RWPE1 (cell line): ENCODE measurements around the gene NAP1L5.

Source experiments
- CTCF ChIA-PET: fragments of 350-600 bp; sonication (Branson Sonifier 250); formaldehyde crosslinking; extraction: SDS; loops from one replicate; lab custom pipeline; 2021; lab: Yijun Ruan, JAX
- POLR2A ChIA-PET: fragments of 400-600 bp; formaldehyde crosslinking; extraction: SDS; loops from one replicate; lab custom pipeline; 2020; ENCODE audit warnings: antibody characterized with exemption; ENCODE audit not compliant: low non-redundant PET; lab: Yijun Ruan, JAX
- DNase-seq: peaks from one replicate; pipeline ENCODE4 v3.0.0; 2012; ENCODE audit warnings: low spot score
- H3K27ac ChIP-seq: fragments of 450-650 bp; 2 replicates; pipeline ENCODE4 v1.5.1; 2017
- CTCF ChIP-seq: fragments of 450-650 bp; conservative IDR thresholded peaks from 2 replicates; pipeline ENCODE4 v1.5.1; 2017; ENCODE audit warnings: low read depth, mild to moderate bottlenecking

NAP1L5 gene

GRCh38 chr4:88672987-88673386, 24.6 kb downstream of the NAP1L5 start:
- DNase-seq, result no peak
- peak; percentile 31 for TF ChIP-seq CTCF
- POLR2A ChIA-PET, result no interaction called here
- no peak overlapping the region for H3K27ac ChIP-seq
- CTCF ChIA-PET, result interaction anchor here (0.6 to 1.3 kb wide), 5 partner anchors 14 to 224 kb away, joined by 3 to 5 read pairs (median 3); no protein-coding TSS in a partner anchor

- CTCF ChIA-PET, result interaction anchor here (0.6 to 0.7 kb wide), 2 partner anchors 117 to 438 kb away, joined by 3 to 4 read pairs; no protein-coding TSS in a partner anchor
- TF ChIP-seq CTCF, result no peak
- POLR2A ChIA-PET, result no interaction called here
- peak; percentile 40 for DNase-seq
- peak overlapping the region; percentile 75 for H3K27ac ChIP-seq
Measured at GRCh38 chr4:88661739-88662138, 35.9 kb downstream of the NAP1L5 start.

DNA sequence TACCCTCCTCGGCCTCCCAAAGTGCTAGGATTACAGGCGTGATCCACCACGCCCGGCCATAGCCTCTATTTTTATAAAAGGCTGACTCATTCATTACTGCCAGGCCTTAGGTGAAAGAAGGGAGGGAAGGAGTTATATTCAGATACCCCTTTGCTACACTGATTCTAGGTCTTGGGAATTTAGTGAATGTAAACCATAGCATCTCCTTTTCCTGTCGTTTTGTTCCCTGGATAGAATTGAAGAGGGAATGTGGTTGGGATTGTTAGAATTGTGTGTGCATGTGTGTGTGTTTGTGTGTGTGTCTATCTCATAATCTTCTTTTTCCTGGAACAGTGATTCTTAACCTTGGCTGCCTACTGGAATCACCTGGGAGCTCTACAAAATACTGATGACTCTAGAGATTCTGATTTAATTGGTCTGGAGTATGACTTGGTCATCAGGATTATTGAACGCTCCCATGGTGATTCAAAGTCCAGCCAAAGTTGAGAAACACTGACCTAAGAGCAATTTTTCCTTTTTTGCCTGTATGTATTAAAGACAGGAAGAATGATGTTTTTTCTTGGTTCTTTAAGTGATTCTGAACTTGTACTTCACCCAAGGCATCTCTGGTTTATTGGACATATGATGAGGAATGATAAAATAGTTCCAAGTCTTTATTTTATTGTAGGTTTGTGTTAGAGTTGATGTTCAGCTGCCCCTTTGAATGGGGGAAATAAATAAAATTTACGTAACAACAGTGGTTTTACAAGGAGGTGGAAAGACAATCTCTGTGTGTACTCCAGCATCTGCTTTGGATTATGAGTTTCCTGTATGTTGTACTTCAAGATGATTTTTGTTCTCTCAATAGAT, 37.0 kb downstream of the NAP1L5 start:
- ChIA-PET CTCF (interaction anchor here (0.6 to 0.7 kb wide), 3 partner anchors 37 to 124 kb away, joined by 3 to 4 read pairs (median 3); partner anchors contain the start of gene NAP1L5), POLR2A (no interaction called here)
- peak overlapping the region; percentile 54; the same call in 1 of the 2 replicates for H3K27ac ChIP-seq
- no peak for DNase-seq
- TF ChIP-seq CTCF, result no peak

DNA sequence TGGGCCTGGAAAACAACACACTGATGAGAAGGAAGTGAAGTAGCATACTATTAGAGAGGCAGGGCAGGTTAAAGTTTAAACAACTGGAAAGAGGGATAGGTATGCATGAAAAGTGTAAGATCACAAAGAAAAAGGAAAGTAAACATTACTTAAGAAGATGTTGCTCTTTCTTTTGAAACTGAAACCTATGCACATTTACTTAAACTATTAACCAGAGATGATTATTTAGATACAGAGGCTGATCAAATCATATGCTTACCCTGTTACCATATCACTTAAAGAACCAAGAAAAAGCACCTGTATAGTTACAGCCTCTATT, 37.8 kb downstream of the NAP1L5 start:
- ChIA-PET POLR2A (interaction anchor here (1.1 kb wide), 1 partner anchor 133 kb away, joined by 4 read pairs; no protein-coding TSS in a partner anchor), CTCF (interaction anchor here (0.6 to 1.4 kb wide), 9 partner anchors 8 to 137 kb away, joined by 3 to 14 read pairs (median 4); partner anchors contain the start of gene NAP1L5)
- H3K27ac ChIP-seq, result peak overlapping the region; percentile 54; the same call in 1 of the 2 replicates
- DNase-seq, result no peak
- TF ChIP-seq CTCF, result no peak

DNA sequence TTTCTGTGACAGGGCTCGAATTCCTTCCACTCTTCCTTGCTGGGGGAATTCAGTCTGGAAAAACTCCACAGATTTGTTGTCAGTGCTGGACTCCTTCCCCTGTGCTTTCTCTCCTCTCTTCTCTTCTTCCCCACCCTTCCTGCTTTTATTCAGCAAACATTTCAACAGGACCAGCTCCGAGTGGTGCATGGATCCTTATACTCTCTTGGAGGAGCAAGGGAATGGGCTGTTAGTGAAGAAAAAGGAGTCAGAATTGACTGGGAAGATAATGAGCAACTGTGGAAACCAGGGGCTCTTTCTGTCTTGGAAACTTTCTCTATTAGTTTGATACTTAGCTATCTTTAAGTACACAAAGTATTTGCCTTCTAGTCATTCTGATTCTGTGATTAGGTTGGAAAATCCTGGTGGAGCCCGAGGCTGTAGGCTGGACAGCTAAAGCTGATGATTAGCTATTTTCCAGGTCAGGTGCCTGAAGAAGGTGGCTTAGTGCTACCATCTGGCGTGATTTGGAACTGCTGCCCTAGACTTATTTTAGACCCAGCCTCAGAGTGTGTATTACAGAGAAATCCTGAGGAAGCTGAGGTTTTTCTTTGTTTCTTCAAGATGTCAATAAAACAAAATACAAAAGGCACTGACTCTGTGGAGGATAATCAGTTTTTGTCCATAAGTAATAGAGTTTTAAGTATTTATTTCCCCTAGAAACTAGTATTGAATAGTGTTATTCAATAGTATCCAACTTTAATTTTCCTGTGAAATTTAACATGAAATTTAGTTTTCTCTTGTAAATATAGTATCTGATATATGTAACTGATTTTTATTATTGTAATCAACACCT, 38.4 kb downstream of the NAP1L5 start:
- ChIA-PET CTCF (interaction anchor here (0.6 to 1.4 kb wide), 13 partner anchors 8 to 136 kb away, joined by 3 to 14 read pairs (median 4); no protein-coding TSS in a partner anchor), POLR2A (interaction anchor here (1.1 kb wide), 1 partner anchor 132 kb away, joined by 4 read pairs; no protein-coding TSS in a partner anchor)
- DNase-seq, result peak; percentile 78
- no peak overlapping the region for H3K27ac ChIP-seq
- peak; percentile 86 for TF ChIP-seq CTCF

DNA sequence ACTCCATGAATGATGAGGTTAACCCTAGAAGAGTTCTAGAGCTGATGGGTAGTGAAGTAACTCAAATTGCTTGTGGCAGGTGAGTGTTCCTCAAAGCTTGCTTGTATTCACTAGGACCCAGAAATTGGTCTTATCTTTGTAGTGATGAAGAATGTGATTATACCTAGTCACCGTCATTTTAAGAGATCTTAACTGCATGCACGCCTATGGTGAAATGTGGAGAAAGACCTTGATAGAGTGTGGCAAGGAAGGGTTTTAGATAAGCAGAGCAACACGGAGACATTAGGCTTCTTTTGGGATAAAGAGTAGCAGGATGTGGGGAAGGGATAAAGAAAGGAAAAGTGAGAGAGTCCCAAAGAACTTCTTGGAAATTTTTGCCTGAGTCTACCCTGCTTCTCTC, 42.4 kb downstream of the NAP1L5 start:
- no peak overlapping the region for H3K27ac ChIP-seq
- no peak for TF ChIP-seq CTCF
- POLR2A ChIA-PET, result no interaction called here
- DNase-seq, result no peak
- CTCF ChIA-PET, result interaction anchor here (0.6 kb wide), 1 partner anchor 132 kb away, joined by 3 read pairs; no protein-coding TSS in a partner anchor
